ENCODE measurements around the gene TPCN1. TPM values are rescaled to one million over a fixed set of nuclear protein-coding genes. Genes with fewer than 3 reads are reported as not detected.

The TPCN1 gene
- total RNA-seq, 1 donor from 2014 or later: 55.6 TPM

DNA sequence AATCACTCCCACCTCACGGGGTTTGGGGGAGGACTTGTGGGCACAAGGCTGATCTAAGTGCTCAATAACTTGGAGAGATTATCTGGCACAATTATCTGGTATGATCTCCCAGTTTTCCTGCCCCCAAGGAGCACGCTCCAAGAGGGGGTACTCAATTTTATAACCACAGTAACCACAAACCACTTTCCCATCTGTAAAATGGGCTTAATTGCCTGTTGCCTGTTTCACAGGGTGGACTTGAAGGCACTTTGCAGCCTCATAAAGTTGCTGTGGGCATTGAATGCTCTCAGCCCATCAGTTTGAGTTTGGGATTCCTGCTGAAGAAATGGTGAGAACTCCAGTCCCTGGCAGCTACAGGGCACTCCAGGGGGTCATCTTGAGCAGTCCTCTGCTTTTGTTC is 109.2 kb downstream of the TPCN1 start:
- no peak overlapping the region for H3K27ac Mint-ChIP-seq

DNA sequence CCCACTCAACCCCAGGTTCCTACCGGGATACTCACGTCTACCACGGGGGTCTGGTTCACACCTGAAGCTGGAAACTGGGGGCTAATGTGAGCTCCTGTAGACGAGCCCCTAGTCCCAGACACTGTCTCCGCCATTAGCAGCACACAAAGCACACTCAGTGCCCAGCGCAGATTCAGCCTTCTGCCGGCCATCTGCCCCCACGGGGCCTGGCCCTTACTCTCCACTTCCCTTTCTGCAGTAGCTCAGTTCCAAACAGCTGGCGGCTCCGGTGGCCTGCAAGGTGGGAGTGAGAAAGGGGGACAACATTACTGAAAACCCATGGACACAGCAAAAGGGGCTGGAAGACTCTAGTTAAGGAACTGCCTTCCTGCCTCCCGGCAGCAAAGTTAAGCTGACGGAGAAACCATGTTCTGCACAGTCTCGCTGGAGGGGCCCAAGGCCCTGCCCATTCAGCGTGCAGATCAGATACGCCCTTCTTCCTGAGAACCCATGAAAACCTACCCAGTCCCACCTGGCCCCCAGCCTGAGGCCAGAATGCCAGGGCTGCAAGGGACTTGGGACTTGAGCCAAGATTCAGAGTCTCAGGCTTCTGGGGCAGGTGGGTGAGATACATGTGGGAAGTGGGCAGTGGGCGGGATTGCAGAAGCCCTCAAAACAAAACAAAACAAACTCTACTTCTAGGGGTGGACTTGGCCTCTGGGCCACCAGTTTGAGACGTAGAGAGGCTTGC is 111.6 kb downstream of the TPCN1 start:
- H3K4me1 Mint-ChIP-seq (ENCODE audit: unreplicated experiment): peaks cover 5% of the 10 kb centered on the region
- H3K27me3 Mint-ChIP-seq: peaks cover 15% of the 10 kb centered on the region
- H3K4me3 Mint-ChIP-seq: peak overlapping the region; percentile 92
- no peaks in the 10 kb centered on the region for H3K9me3 Mint-ChIP-seq
- DNase-seq (ENCODE audit: extremely low spot score, unreplicated experiment): no peak
- TF ChIP-seq CTCF (conservative IDR thresholded peaks at IDR 0.05): no peak
- peaks cover 18% of the 10 kb centered on the region for H3K36me3 Mint-ChIP-seq
- peak overlapping the region; percentile 34 for H3K27ac Mint-ChIP-seq

More for the DNA sequence above, 109.2 kb downstream of the TPCN1 start:
- H3K4me3 Mint-ChIP-seq: no peak overlapping the region
- H3K27me3 Mint-ChIP-seq: peaks cover 7% of the 10 kb centered on the region
- peaks cover 18% of the 10 kb centered on the region for H3K36me3 Mint-ChIP-seq
- TF ChIP-seq CTCF (conservative IDR thresholded peaks at IDR 0.05): no peak
- no peaks in the 10 kb centered on the region for H3K9me3 Mint-ChIP-seq
- DNase-seq (ENCODE audit: extremely low spot score, unreplicated experiment): no peak
- peaks cover 5% of the 10 kb centered on the region for H3K4me1 Mint-ChIP-seq (ENCODE audit: unreplicated experiment)

- no peak for TF ChIP-seq CTCF (conservative IDR thresholded peaks at IDR 0.05)
- Mint-ChIP-seq H3K9me3 (no peaks in the 10 kb centered on the region), H3K27me3 (peaks cover 15% of the 10 kb centered on the region), H3K36me3 (peaks cover 18% of the 10 kb centered on the region), H3K27ac (peak overlapping the region; percentile 90), H3K4me1 (ENCODE audit: unreplicated experiment) (peaks cover 5% of the 10 kb centered on the region), H3K4me3 (peak overlapping the region; percentile 92)
- no peak for DNase-seq (ENCODE audit: extremely low spot score, unreplicated experiment)
Measured at GRCh38 chr12:113333418-113333750, 112.1 kb downstream of the TPCN1 start.

DNA sequence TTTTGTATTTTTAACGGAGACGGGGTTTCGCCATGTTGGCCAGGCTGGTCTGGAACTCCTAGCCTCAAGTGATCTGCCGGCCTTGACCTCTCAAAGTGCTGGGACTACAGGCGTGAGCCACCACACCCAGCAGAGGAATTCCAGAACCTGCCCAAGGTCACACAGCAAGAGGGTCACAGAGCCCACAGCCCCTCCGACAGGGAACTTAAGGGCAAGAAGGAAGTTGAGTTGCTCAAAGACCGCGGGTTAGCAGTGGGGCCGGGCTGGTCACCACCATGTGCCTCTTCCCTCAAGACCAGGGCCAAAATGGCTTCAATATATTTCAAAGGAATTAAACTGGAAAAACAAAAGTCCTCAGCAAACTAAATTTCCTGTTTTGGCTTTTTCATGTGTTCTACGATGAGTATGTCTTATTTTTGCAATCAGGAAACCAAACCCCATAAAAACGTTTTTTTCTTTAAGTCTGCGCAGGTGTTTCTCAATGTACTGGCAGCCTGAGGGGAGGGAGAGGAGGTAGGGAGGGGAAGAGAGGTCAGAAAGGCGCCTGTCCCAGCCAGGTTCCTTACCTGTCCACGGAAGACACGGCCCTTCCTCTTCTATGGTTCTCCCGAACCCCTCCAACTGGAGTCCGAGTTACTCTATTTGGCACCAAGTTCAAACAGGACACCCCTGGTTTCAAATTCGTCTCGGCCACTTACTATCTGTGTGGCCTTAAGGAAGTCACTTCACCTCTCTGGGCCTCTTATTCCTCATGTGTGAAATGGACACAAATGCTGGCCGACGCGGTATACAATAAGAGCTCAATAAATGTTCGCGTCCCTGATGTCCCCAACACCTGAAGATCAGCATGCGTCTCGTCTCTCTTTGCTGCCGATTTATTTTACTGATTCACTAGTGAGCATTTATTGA is 112.9 kb downstream of the TPCN1 start:
- no peak for TF ChIP-seq CTCF (conservative IDR thresholded peaks at IDR 0.05)
- Mint-ChIP-seq H3K4me3 (peak overlapping the region; percentile 92), H3K27ac (peak overlapping the region; percentile 90), H3K4me1 (ENCODE audit: unreplicated experiment) (peaks cover 5% of the 10 kb centered on the region), H3K27me3 (peaks cover 15% of the 10 kb centered on the region), H3K9me3 (no peaks in the 10 kb centered on the region), H3K36me3 (peaks cover 18% of the 10 kb centered on the region)
- no peak for DNase-seq (ENCODE audit: extremely low spot score, unreplicated experiment)

DNA sequence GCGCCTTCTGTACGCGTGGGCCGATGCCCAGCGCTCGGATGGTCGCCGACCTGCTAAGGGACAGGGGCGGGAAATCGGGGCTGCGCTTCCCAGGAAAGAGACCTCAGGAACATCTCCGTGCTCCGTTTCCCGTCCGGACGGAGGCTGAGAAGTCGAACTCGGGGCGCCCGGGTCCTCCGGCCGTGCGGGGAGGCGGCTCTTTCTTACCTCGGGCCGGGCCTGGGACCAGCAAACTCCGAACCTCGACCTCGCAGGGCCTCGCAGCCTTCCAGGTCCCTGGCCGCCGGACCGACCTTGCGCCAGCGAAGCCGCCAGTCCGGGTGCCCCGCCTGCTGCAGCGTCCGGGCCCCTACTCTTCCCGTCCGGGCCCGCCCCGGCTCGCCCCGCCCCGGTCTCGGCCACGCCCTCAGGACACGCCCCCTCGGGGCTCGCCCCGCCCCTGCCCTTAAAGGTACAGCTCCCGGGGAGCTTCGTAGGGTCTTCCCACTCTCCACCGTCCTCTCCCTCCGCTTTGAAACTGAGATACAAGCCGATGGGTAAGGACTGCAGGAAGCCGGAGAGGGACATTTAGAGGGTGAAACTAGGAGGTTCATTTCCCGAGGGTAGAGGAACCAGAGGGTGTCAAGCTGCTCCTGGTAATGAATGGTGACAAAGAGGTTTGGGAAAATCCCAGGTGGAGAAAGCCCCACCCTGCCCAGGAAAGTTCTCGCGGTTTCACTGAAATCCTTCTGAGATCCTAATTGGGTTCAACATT is 113.7 kb downstream of the TPCN1 start, which contains the start of gene SLC8B1:
Gene SLC8B1, minus strand, starts transcription at position 324 of the 754 bp plus-strand sequence. CDS start 2,231 bp downstream, outside the sequence.
- H3K27ac Mint-ChIP-seq: peak within 1 kb of the TSS; percentile 90
- H3K9me3 Mint-ChIP-seq: no peaks in the 10 kb centered on the region
- peaks cover 15% of the 10 kb centered on the region for H3K27me3 Mint-ChIP-seq

More for the DNA sequence above, 113.7 kb downstream of the TPCN1 start, which contains the start of gene SLC8B1:
- DNase-seq (ENCODE audit: extremely low spot score, unreplicated experiment): peak; percentile 95
- Mint-ChIP-seq H3K4me3 (peak within 1 kb of the TSS; percentile 92), H3K36me3 (peaks cover 15% of the 10 kb centered on the region), H3K4me1 (ENCODE audit: unreplicated experiment) (peaks cover 5% of the 10 kb centered on the region)
- no peak for TF ChIP-seq CTCF (conservative IDR thresholded peaks at IDR 0.05)

Data from type B pancreatic cell (in vitro differentiated cells).